EH (cell line): Measurements from ENCODE around the gene PPP1R9B.

ENCODE experiments used
- DNase-seq: peaks from one replicate; pipeline ENCODE4 v3.0.0-alpha.2; 2015; ENCODE audit warnings: low read depth

Gene PPP1R9B

GRCh38 chr17:50187394-50187725 lies 36.9 kb upstream of the PPP1R9B start:
- peak; percentile 89 for DNase-seq

GRCh38 chr17:50186661-50187393 lies 36.4 kb upstream of the PPP1R9B start:
- DNase-seq = no peak

GRCh38 chr17:50185631-50186471 lies 35.4 kb upstream of the PPP1R9B start:
- peak; percentile 71 for DNase-seq

GRCh38 chr17:50184611-50185398 lies 34.3 kb upstream of the PPP1R9B start:
- DNase-seq = peak; percentile 80

- DNase-seq = peak; percentile 69
Measured at GRCh38 chr17:50184064-50184463, 33.6 kb upstream of the PPP1R9B start.

GRCh38 chr17:50183421-50183994 lies 33.0 kb upstream of the PPP1R9B start:
- peak; percentile 79 for DNase-seq

- DNase-seq = peak; percentile 71
Measured at GRCh38 chr17:50182783-50183420, 32.4 kb upstream of the PPP1R9B start.

GRCh38 chr17:50181591-50182560 lies 31.4 kb upstream of the PPP1R9B start:
- peak; percentile 86 for DNase-seq

- DNase-seq = no peak
Measured at GRCh38 chr17:50181144-50181543, 30.7 kb upstream of the PPP1R9B start.

GRCh38 chr17:50180620-50181019 lies 30.1 kb upstream of the PPP1R9B start:
- no peak for DNase-seq

GRCh38 chr17:50180111-50180510 lies 29.6 kb upstream of the PPP1R9B start:
- DNase-seq = peak; percentile 43

- peak; percentile 99 for DNase-seq
Measured at GRCh38 chr17:50177983-50178834, 27.7 kb upstream of the PPP1R9B start.

- no peak for DNase-seq
Measured at GRCh38 chr17:50177476-50177875, 27.0 kb upstream of the PPP1R9B start.

- peak; percentile 70 for DNase-seq
Measured at GRCh38 chr17:50176559-50177357, 26.3 kb upstream of the PPP1R9B start.

- DNase-seq = peak; percentile 47
Measured at GRCh38 chr17:50175035-50175807, 24.7 kb upstream of the PPP1R9B start.

- DNase-seq = peak; percentile 15
Measured at GRCh38 chr17:50174444-50174843, 24.0 kb upstream of the PPP1R9B start.

GRCh38 chr17:50173335-50173941 lies 23.0 kb upstream of the PPP1R9B start:
- peak; percentile 97 for DNase-seq
